ENCODE results near the gene NELFCD. TPM values are rescaled to one million over a fixed set of nuclear protein-coding genes. Genes with fewer than 3 reads are reported as not detected.
"Not testable (repeated sequence)": the region's sequence is repeated elsewhere in the genome, so short reads cannot be mapped to it uniquely, and the experiment has no call there.

NELFCD gene
- total RNA-seq, 2 experiments from 2014 or later = 89.0 to 89.5 TPM

DNA sequence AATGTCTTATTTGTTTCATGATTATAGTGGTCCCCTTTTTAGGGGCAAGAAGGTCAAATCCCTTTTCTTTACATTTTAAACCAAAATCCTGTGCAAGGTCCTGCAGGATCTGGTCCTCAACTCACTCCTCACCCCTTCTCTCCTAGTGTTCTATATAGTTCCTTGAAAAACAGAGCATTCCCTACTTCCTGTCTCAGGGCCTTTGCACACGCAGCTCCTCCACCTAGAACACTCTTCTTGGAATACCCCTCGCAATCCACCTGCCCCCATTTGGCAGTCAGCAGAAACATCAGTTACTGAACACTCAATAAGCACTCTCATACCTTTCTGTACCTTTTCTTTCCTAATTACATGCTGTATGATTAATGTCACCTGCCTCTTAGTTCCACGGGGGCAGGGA lies 54.3 kb downstream of the NELFCD start:
- DNase-seq (no peak), ATAC-seq (no peak)
- POLR2A ChIA-PET = no interaction called here
- no peaks in the 10 kb centered on the region for H3K27me3 Mint-ChIP-seq (ENCODE audit: low read depth)
- no peaks in the 10 kb centered on the region for H3K9me3 Mint-ChIP-seq (ENCODE audit: insufficient read depth)
- CTCF ChIA-PET = interaction anchor here (4.8 kb wide), 1 partner anchor 8 kb away, joined by 18 read pairs; the partner anchor contains the start of gene PRELID3B
- peaks cover 52% of the 10 kb centered on the region for H3K4me1 Mint-ChIP-seq (ENCODE audit: low read depth)
- no peak overlapping the region for H3K4me3 Mint-ChIP-seq
- no peak overlapping the region for H3K27ac Mint-ChIP-seq
- peaks cover 70% of the 10 kb centered on the region for H3K36me3 Mint-ChIP-seq (ENCODE audit: low read depth)

- Mint-ChIP-seq H3K9me3 (ENCODE audit: insufficient read depth) (no peaks in the 10 kb centered on the region), H3K36me3 (ENCODE audit: low read depth) (peaks cover 70% of the 10 kb centered on the region), H3K4me3 (no peak overlapping the region), H3K4me1 (ENCODE audit: low read depth) (peaks cover 55% of the 10 kb centered on the region), H3K27me3 (ENCODE audit: low read depth) (no peaks in the 10 kb centered on the region), H3K27ac (no peak overlapping the region)
- DNase-seq (no peak), ATAC-seq (no peak)
- POLR2A ChIA-PET = no interaction called here
- CTCF ChIA-PET = no interaction called here
Measured at GRCh38 chr20:59037386-59037785, 56.3 kb downstream of the NELFCD start.

- ATAC-seq (no peak), DNase-seq (no peak)
- ChIA-PET CTCF (no interaction called here), POLR2A (no interaction called here)
- Mint-ChIP-seq H3K27me3 (ENCODE audit: low read depth) (no peaks in the 10 kb centered on the region), H3K4me3 (peak overlapping the region; percentile 19), H3K36me3 (ENCODE audit: low read depth) (peaks cover 60% of the 10 kb centered on the region), H3K4me1 (ENCODE audit: low read depth) (peaks cover 58% of the 10 kb centered on the region), H3K9me3 (ENCODE audit: insufficient read depth) (no peaks in the 10 kb centered on the region), H3K27ac (peak overlapping the region; percentile 51)
Measured at GRCh38 chr20:59039233-59039632, 58.2 kb downstream of the NELFCD start.

DNA sequence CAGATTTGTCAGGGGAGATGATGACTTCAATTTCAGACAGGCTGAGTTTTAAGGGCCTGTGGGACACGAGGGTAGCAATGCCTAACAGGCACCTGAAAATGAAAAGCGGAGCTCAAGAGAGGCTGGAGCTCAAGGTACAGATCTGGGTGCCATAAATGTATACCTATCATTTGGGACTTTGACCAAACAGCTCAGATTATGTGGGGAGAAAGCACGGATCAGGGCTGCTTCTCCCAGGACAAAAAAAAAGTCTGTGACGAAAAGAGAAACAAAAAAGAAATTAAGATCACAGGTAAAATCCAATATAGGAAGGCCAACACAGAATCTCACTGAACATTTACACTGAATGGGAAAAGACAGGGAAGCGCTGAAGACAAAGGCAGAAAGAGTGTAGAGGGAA lies 59.6 kb downstream of the NELFCD start:
- H3K36me3 Mint-ChIP-seq (ENCODE audit: low read depth) = peaks cover 50% of the 10 kb centered on the region
- peak overlapping the region; percentile 45 for H3K27ac Mint-ChIP-seq
- ATAC-seq = no peak
- DNase-seq = no peak
- ChIA-PET POLR2A (interaction anchor here (0.9 to 1.6 kb wide), 2 partner anchors 8 to 50 kb away, joined by 3 to 7 read pairs; partner anchors contain the start of gene ATP5F1E), CTCF (interaction anchor here (0.8 to 1.3 kb wide), 3 partner anchors 9 to 389 kb away, joined by 3 to 5 read pairs (median 3); partner anchors contain the start of genes ATP5F1E and STX16)
- no peaks in the 10 kb centered on the region for H3K27me3 Mint-ChIP-seq (ENCODE audit: low read depth)
- peak overlapping the region; percentile 91 for H3K4me3 Mint-ChIP-seq
- peaks cover 60% of the 10 kb centered on the region for H3K4me1 Mint-ChIP-seq (ENCODE audit: low read depth)
- H3K9me3 Mint-ChIP-seq (ENCODE audit: insufficient read depth) = no peaks in the 10 kb centered on the region

GRCh38 chr20:59041487-59041886 lies 60.4 kb downstream of the NELFCD start:
- H3K4me1 Mint-ChIP-seq (ENCODE audit: low read depth) = peaks cover 60% of the 10 kb centered on the region
- H3K4me3 Mint-ChIP-seq = peak overlapping the region; percentile 91

GRCh38 chr20:59042151-59042795 lies 61.2 kb downstream of the NELFCD start, which contains the start of gene PRELID3B:
Gene PRELID3B (minus strand): TSS chr20:59042786. CDS start chr20:59042730, 56 bp downstream.
- H3K4me1 Mint-ChIP-seq (ENCODE audit: low read depth) = peaks cover 52% of the 10 kb centered on the region
- H3K27me3 Mint-ChIP-seq (ENCODE audit: low read depth) = no peaks in the 10 kb centered on the region
- H3K27ac Mint-ChIP-seq = peak within 1 kb of the TSS; percentile 96
- POLR2A ChIA-PET = interaction anchor here (0.5 to 3.2 kb wide), 7 partner anchors 10 to 281 kb away, joined by 3 to 27 read pairs (median 3); partner anchors contain the start of genes ATP5F1E and NELFCD
- H3K9me3 Mint-ChIP-seq (ENCODE audit: insufficient read depth) = no peaks in the 10 kb centered on the region
- ATAC-seq (peak; percentile 53), DNase-seq (no peak)
- peak within 1 kb of the TSS; percentile 91 for H3K4me3 Mint-ChIP-seq
- CTCF ChIA-PET = interaction anchor here (0.7 to 3.4 kb wide), 3 partner anchors 9 to 46 kb away, joined by 3 to 18 read pairs (median 8); partner anchors contain the start of gene ATP5F1E
- H3K36me3 Mint-ChIP-seq (ENCODE audit: low read depth) = peaks cover 34% of the 10 kb centered on the region

More at GRCh38 chr20:59041487-59041886, 60.4 kb downstream of the NELFCD start:
- not testable (repeated sequence) for DNase-seq; H3K27me3 Mint-ChIP-seq (ENCODE audit: low read depth); ATAC-seq; H3K9me3 Mint-ChIP-seq (ENCODE audit: insufficient read depth)
- CTCF ChIA-PET = interaction anchor here (0.7 to 3.4 kb wide), 3 partner anchors 8 to 18 kb away, joined by 3 to 18 read pairs (median 5); partner anchors contain the start of gene ATP5F1E
- POLR2A ChIA-PET = interaction anchor here (0.7 to 3.2 kb wide), 4 partner anchors 9 to 150 kb away, joined by 3 to 27 read pairs (median 3); partner anchors contain the start of genes ATP5F1E and NELFCD
- Mint-ChIP-seq H3K36me3 (ENCODE audit: low read depth) (peaks cover 42% of the 10 kb centered on the region), H3K27ac (peak overlapping the region; percentile 45)

- H3K4me1 Mint-ChIP-seq (ENCODE audit: low read depth) = peaks cover 50% of the 10 kb centered on the region
- DNase-seq (peak; percentile 95), ATAC-seq (peak; percentile 97)
- no peaks in the 10 kb centered on the region for H3K9me3 Mint-ChIP-seq (ENCODE audit: insufficient read depth)
- H3K27me3 Mint-ChIP-seq (ENCODE audit: low read depth) = no peaks in the 10 kb centered on the region
- peak overlapping the region; percentile 91 for H3K4me3 Mint-ChIP-seq
- peak overlapping the region; percentile 96 for H3K27ac Mint-ChIP-seq
- peaks cover 26% of the 10 kb centered on the region for H3K36me3 Mint-ChIP-seq (ENCODE audit: low read depth)
- CTCF ChIA-PET = interaction anchor here (0.6 to 3.4 kb wide), 7 partner anchors 10 to 363 kb away, joined by 3 to 18 read pairs (median 5); partner anchors contain the start of gene ATP5F1E
- POLR2A ChIA-PET = interaction anchor here (0.5 to 3.2 kb wide), 4 partner anchors 11 to 281 kb away, joined by 3 to 27 read pairs (median 3); partner anchors contain the start of gene ATP5F1E
Measured at GRCh38 chr20:59042796-59043631, 62.0 kb downstream of the NELFCD start.

- ATAC-seq (no peak), DNase-seq (no peak)
- Mint-ChIP-seq H3K4me3 (peak overlapping the region; percentile 74), H3K4me1 (ENCODE audit: low read depth) (peaks cover 52% of the 10 kb centered on the region), H3K36me3 (ENCODE audit: low read depth) (peaks cover 25% of the 10 kb centered on the region), H3K27me3 (ENCODE audit: low read depth) (no peaks in the 10 kb centered on the region), H3K27ac (peak overlapping the region; percentile 80), H3K9me3 (ENCODE audit: insufficient read depth) (no peaks in the 10 kb centered on the region)
- POLR2A ChIA-PET = interaction anchor here (1.2 to 3.2 kb wide), 2 partner anchors 12 to 154 kb away, joined by 3 to 27 read pairs; partner anchors contain the start of gene ATP5F1E
- CTCF ChIA-PET = interaction anchor here (0.6 to 3.4 kb wide), 7 partner anchors 11 to 362 kb away, joined by 3 to 18 read pairs (median 5); partner anchors contain the start of gene ATP5F1E
Measured at GRCh38 chr20:59043698-59044097, 62.6 kb downstream of the NELFCD start.

DNA sequence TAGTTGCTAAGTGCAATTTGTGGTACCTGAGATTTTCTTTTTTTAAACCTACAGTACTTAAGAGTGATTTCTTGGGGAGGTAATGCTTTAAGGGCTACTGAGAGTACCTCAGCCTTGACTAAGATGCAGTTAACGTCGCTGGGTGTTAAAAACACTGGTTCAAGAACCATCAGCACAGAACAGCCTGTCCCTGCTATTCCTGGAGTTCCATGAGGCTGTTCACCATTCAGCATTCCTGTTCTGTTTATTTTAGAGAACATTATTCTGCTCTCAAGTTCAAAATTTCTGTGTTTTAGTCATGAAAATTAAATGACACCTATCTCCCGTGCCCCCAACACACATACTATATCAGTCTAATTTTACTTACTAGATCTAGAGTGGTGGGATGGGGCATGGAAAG lies 63.2 kb downstream of the NELFCD start:
- H3K9me3 Mint-ChIP-seq (ENCODE audit: insufficient read depth) = no peaks in the 10 kb centered on the region
- DNase-seq (no peak), ATAC-seq (no peak)
- H3K27me3 Mint-ChIP-seq (ENCODE audit: low read depth) = peaks cover under 1% of the 10 kb centered on the region
- H3K4me1 Mint-ChIP-seq (ENCODE audit: low read depth) = peaks cover 47% of the 10 kb centered on the region
- ChIA-PET CTCF (interaction anchor here (1.0 to 3.4 kb wide), 4 partner anchors 11 to 362 kb away, joined by 3 to 18 read pairs (median 6); partner anchors contain the start of gene ATP5F1E), POLR2A (interaction anchor here (3.2 kb wide), 1 partner anchor 12 kb away, joined by 27 read pairs; the partner anchor contains the start of gene ATP5F1E)
- H3K36me3 Mint-ChIP-seq (ENCODE audit: low read depth) = peaks cover 21% of the 10 kb centered on the region
- H3K4me3 Mint-ChIP-seq = no peak overlapping the region
- H3K27ac Mint-ChIP-seq = no peak overlapping the region
